KOPT-K1 (cell line): ENCODE measurements around the gene CDK18.

Source experiments
- H3K27ac ChIP-seq: fragments of 200-600 bp; sonication (generic); 2 replicates; pipeline ENCODE4 v1.5.1; 2016; ENCODE audit warnings: antibody characterized with exemption, mild to moderate bottlenecking, low read depth, low read length; ENCODE audit not compliant: poor library complexity, severe bottlenecking
- H3K36me3 ChIP-seq: fragments of 200-600 bp; sonication (generic); 2 replicates; pipeline ENCODE4 v1.5.1; 2017; ENCODE audit warnings: antibody characterized with exemption, mild to moderate bottlenecking, low read length, moderate library complexity; ENCODE audit not compliant: insufficient read depth
- H3K9me3 ChIP-seq: fragments of 200-600 bp; sonication (generic); 2 replicates; pipeline ENCODE4 v1.5.1; 2017; ENCODE audit warnings: antibody characterized with exemption, low read length, mild to moderate bottlenecking; ENCODE audit not compliant: insufficient read depth, poor library complexity, severe bottlenecking

CDK18 gene

GRCh38 chr1:205504311-205505075, at the start of gene CDK18:
Gene CDK18 (plus strand): TSS chr1:205504669. CDS start chr1:205523168, 18,499 bp downstream.
- Histone ChIP-seq H3K27ac (peak within 1 kb of the TSS; percentile 53), H3K36me3 (no peaks in the 10 kb centered on the region), H3K9me3 (no peaks in the 10 kb centered on the region)

- Histone ChIP-seq H3K9me3 (no peaks in the 10 kb centered on the region), H3K36me3 (no peaks in the 10 kb centered on the region), H3K27ac (no peak overlapping the region)
Observed at GRCh38 chr1:205454903-205455335, 49.5 kb upstream of the CDK18 start.

- H3K9me3 ChIP-seq, result no peaks in the 10 kb centered on the region
- H3K36me3 ChIP-seq, result no peaks in the 10 kb centered on the region
- H3K27ac ChIP-seq, result no peak within 1 kb of the TSS
Observed at GRCh38 chr1:205455581-205456382, 48.7 kb upstream of the CDK18 start, which contains the start of gene BLACAT1. Gene BLACAT1 (minus strand): TSS chr1:205456045.

- no peak overlapping the region for H3K27ac ChIP-seq
- no peaks in the 10 kb centered on the region for H3K9me3 ChIP-seq
- no peaks in the 10 kb centered on the region for H3K36me3 ChIP-seq
Observed at GRCh38 chr1:205456383-205456867, 48.0 kb upstream of the CDK18 start.

GRCh38 chr1:205456868-205457745, 47.4 kb upstream of the CDK18 start:
- no peaks in the 10 kb centered on the region for H3K36me3 ChIP-seq
- H3K9me3 ChIP-seq, result no peaks in the 10 kb centered on the region
- H3K27ac ChIP-seq, result no peak overlapping the region

DNA sequence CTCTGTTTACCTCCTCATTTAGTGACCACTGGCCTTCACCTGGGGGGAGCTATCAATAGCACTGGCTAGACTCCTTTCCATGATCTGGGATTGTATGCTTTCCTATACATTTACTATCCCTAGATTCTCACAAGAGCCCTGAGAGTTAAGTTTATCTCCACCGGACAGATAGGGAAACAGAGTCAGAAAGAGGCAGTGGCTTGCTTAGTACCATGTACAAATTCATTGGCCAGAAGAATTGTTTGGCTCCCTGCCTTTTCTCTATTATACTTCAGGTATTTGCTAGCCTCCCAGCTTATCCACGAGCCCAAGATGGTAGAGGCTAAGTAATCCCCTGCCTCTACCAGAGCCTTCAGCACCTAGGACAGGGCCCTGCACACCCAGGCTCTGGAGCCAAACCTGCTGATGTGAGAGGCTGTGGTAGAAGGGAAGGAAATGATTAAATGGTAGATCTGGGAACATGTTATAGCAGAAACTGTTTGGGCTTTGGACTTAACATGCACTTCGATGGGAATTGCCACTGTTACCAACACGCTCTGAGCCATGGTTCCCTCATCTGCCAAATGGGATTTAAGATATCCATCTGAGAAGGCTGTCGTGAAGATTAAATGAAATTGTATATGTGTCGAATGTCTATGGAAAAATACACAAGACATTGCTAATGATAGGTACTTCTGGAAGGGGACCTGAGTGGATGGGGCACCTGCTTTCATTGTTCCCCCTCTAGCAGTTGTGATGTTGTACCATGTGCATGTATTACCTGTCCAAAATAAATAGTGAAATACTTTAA, 45.5 kb upstream of the CDK18 start:
- H3K27ac ChIP-seq, result no peak overlapping the region
- no peaks in the 10 kb centered on the region for H3K9me3 ChIP-seq
- no peaks in the 10 kb centered on the region for H3K36me3 ChIP-seq

GRCh38 chr1:205465392-205465791, 39.1 kb upstream of the CDK18 start:
- no peaks in the 10 kb centered on the region for H3K36me3 ChIP-seq
- H3K27ac ChIP-seq, result no peak overlapping the region
- H3K9me3 ChIP-seq, result no peaks in the 10 kb centered on the region

GRCh38 chr1:205466595-205467220, 37.8 kb upstream of the CDK18 start:
- H3K36me3 ChIP-seq, result no peaks in the 10 kb centered on the region
- H3K9me3 ChIP-seq, result no peaks in the 10 kb centered on the region
- no peak overlapping the region for H3K27ac ChIP-seq

GRCh38 chr1:205470131-205470530, 34.3 kb upstream of the CDK18 start:
- no peak overlapping the region for H3K27ac ChIP-seq
- H3K36me3 ChIP-seq, result no peaks in the 10 kb centered on the region
- H3K9me3 ChIP-seq, result peaks cover 8% of the 10 kb centered on the region

DNA sequence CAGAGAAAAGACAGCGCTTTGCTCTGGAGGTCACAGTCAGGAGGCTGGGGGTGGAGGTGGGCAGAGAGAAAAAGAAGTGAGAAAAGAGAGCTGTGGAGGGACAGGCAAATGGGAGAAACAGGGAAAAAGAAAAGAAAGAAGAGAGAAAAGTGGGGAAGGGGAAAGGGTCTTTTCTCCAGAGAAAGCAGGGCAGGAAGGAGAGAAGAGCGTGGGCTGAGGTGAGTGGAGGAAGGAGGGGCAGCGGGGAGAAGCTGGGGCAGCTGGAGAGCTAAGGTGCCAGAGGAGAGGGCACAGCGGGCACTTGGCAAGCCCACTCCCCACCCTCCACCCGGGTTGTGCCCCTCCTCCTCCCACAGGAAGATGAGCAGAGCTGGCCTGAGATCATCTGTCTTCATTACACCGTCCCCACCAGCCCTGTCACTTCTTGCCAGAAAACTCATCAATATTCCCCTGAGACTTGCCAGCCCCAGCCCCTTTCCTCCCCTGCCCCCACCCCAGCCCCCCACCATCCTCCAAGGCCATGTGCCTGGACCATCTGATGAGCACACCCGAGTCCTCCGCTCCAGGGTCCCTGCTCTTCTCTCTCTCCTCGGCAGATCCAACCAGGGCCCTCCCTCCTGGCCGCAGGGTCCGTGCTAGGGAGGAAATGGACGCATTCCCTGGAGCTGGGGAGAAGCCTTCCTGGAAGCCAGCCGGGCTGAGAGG, 31.6 kb upstream of the CDK18 start:
- Histone ChIP-seq H3K36me3 (no peaks in the 10 kb centered on the region), H3K9me3 (peaks cover 23% of the 10 kb centered on the region), H3K27ac (no peak overlapping the region)

DNA sequence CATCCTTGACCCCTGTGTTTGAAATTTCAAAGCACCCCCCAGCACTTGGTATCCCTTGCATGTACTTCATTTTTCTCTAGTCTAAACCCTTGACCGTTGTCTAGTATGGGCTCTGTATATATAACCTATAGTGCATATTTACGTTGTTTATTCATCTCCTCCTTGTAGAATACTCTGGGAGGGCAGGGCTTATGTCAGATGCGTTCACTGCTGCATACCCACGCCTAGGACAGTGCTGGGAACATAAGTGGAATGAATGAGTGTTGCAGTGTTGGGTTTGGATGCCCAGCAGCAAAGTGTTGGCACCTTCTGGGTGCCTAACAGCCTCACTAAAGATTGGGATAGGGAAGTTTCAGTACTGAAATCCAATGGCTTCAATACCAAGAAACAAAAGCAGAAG, 31.0 kb upstream of the CDK18 start:
- Histone ChIP-seq H3K36me3 (no peaks in the 10 kb centered on the region), H3K27ac (no peak overlapping the region)

DNA sequence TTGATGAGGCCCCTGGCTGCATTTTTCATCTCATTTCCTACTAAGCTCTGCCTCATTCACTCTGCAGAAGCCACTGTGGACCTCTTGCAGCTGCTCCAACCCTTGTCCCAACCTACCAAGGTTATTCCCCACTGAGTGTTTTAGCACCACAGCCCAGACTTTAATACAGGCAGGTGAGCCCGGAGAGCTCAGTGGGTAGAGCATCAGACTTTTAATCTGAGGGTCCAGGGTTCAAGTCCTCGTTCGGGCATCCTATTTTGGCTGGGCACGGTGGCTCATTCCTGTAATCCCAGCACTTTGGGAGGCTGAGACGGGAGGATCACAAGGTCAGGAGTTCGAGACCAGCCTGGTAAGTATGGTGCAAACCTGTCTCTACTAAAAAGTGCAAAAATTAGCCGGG, 30.5 kb upstream of the CDK18 start:
- Histone ChIP-seq H3K9me3 (peaks cover 23% of the 10 kb centered on the region), H3K36me3 (no peaks in the 10 kb centered on the region), H3K27ac (no peak overlapping the region)

More for the DNA sequence above, 31.0 kb upstream of the CDK18 start:
- H3K9me3 ChIP-seq, result peaks cover 23% of the 10 kb centered on the region

DNA sequence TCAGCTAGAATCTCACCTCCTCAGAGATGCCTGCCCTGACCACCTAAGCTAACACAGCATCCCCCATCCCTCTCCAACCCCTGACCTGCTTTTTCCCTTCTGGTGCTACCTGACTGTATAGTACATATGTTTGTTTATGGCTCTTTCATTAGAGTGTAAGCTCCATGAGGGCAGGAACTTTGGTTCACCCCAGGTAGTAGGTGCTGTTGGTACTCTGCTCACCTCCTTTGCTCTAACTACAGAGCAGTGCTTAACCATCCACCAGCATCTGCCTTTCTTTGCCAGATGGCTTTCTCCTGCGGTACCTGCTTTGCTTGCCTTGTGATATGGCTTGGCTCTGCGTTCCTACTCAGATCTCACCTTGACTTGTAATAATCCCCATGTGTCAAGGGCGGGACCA, 29.9 kb upstream of the CDK18 start:
- no peaks in the 10 kb centered on the region for H3K36me3 ChIP-seq
- peaks cover 23% of the 10 kb centered on the region for H3K9me3 ChIP-seq
- H3K27ac ChIP-seq, result no peak overlapping the region
